A673 (cell line): ENCODE data around the gene EOLA1.

Source experiments
- CTCF ChIP-seq: fragments of 300-800, 200-600 bp; sonication (generic); conservative IDR thresholded peaks from 2 replicates; pipeline ENCODE4 v1.5.1; 2017; ENCODE audit warnings: low read depth, mild to moderate bottlenecking, antibody characterized with exemption, low read length, moderate library complexity, mixed read lengths
- EZH2 ChIP-seq: fragments of 200-600 bp; sonication (generic); IDR thresholded peaks from 2 replicates; pipeline ENCODE4 v1.6.1; 2017; ENCODE audit warnings: borderline replicate concordance, low read depth, mild to moderate bottlenecking, mixed read lengths, antibody characterized with exemption, low read length; ENCODE audit not compliant: poor library complexity, severe bottlenecking

DNA sequence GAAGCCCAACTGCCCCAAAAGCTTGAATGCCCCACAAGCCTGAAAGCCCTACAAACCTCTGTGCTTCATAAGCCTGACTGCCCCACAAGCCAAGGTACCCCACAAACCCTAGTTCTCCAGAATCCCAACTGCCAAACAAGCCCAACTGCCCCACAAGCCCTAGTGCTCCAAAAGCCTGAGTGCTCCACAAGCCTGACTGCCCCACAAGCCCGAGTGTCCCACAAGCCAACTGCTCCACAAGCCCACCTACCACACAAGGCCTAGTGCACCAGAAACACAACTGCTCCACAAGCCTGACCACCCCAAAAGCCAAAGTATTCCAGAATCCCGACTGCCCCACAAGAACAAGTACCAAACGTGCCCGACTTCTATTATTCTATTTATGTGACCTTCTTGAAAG is 22.5 kb downstream of the EOLA1 start:
- no peak for TF ChIP-seq EZH2
- no peak for TF ChIP-seq CTCF
